Naive thymus-derived CD4-positive, alpha-beta T cell (primary cell): ENCODE measurements around the gene SLC37A1. TPM values are rescaled to one million over a fixed set of nuclear protein-coding genes. Genes with fewer than 3 reads are reported as not detected.

ENCODE experiments used
- ATAC-seq: fragments of 150-1000 bp; cut with Tn5 transposase; 2 replicates; pipeline ENCODE4 v1.10.0; 2021; ENCODE audit warnings: mild to moderate bottlenecking, moderate library complexity
- CTCF ChIA-PET: fragments of 350-600 bp; sonication (Branson Sonifier 250); formaldehyde crosslinking; loops from one replicate; lab custom pipeline; 2021; ENCODE audit warnings: antibody characterized with exemption; lab: Charles Lee
- POLR2A ChIA-PET: fragments of 350-600 bp; sonication (Branson Sonifier 250); formaldehyde crosslinking; loops from one replicate; lab custom pipeline; 2021; ENCODE audit warnings: antibody characterized with exemption, inconsistent platforms; lab: Charles Lee
- DNase-seq, 9 donors: peaks; one replicate each; pipeline versions ENCODE4 v3.0.0 to v3.0.0-alpha.2; 2020 to 2022; ENCODE audit warnings: mixed read lengths in 1 of 9
- H3K27ac ChIP-seq: one replicate; pipeline ENCODE4 v1.7.0; 2013; ENCODE audit warnings: mild to moderate bottlenecking, low read depth, low read length, moderate library complexity
- H3K27me3 ChIP-seq, 2 donors: one replicate each; pipeline ENCODE4 v1.7.0; 2013; ENCODE audit warnings: low read length in 2 of 2, mild to moderate bottlenecking in 2 of 2, moderate library complexity in 2 of 2; ENCODE audit not compliant: control insufficient read depth in 2 of 2, insufficient read depth in 2 of 2
- H3K36me3 ChIP-seq, 3 experiments: 1 replicate in 2 of 3; 2 replicates in 1 of 3; pipeline ENCODE4 v1.7.0; 2013; ENCODE audit warnings: low read length in 3 of 3, mild to moderate bottlenecking in 3 of 3, moderate library complexity in 1 of 3; ENCODE audit not compliant: insufficient read depth in 3 of 3, control insufficient read depth in 2 of 3
- H3K4me1 ChIP-seq, 2 donors: one replicate each; pipeline ENCODE4 v1.7.0; 2013; ENCODE audit warnings: low read length in 2 of 2, mild to moderate bottlenecking in 2 of 2, moderate library complexity in 1 of 2; ENCODE audit not compliant: control insufficient read depth in 2 of 2, insufficient read depth in 2 of 2
- H3K4me3 ChIP-seq: 2 replicates; pipeline ENCODE4 v1.7.0; 2013; ENCODE audit warnings: mild to moderate bottlenecking, low read length
- H3K9me3 ChIP-seq, 3 experiments: 1 replicate in 2 of 3; 2 replicates in 1 of 3; pipeline ENCODE4 v1.7.0; 2013; ENCODE audit warnings: low read length in 3 of 3; ENCODE audit not compliant: control insufficient read depth in 2 of 3
- H3K27ac Mint-ChIP-seq, 9 donors: one replicate each; pipeline ENCODE4 v1.8.0; 2020 to 2022; ENCODE audit warnings: mixed read lengths in 9 of 9, mild to moderate bottlenecking in 8 of 9, moderate library complexity in 5 of 9, inconsistent platforms in 2 of 9
- H3K27me3 Mint-ChIP-seq, 5 donors: one replicate each; pipeline ENCODE4 v1.8.0; 2021 to 2022; ENCODE audit warnings: mixed read lengths in 5 of 5, mild to moderate bottlenecking in 1 of 5
- H3K36me3 Mint-ChIP-seq, 5 donors: one replicate each; pipeline ENCODE4 v1.8.0; 2020 to 2022; ENCODE audit warnings: mixed read lengths in 5 of 5, mild to moderate bottlenecking in 3 of 5, inconsistent platforms in 1 of 5
- H3K4me1 Mint-ChIP-seq, 7 donors: one replicate each; pipeline ENCODE4 v1.8.0; 2020 to 2022; ENCODE audit warnings: mixed read lengths in 7 of 7, mild to moderate bottlenecking in 3 of 7, inconsistent platforms in 1 of 7
- H3K4me3 Mint-ChIP-seq, 10 donors: one replicate each; pipeline ENCODE4 v1.8.0; 2020 to 2022; ENCODE audit warnings: mild to moderate bottlenecking in 10 of 10, mixed read lengths in 10 of 10, moderate library complexity in 6 of 10, inconsistent platforms in 2 of 10
- H3K9me3 Mint-ChIP-seq, 11 donors: one replicate each; pipeline ENCODE4 v1.8.0; 2020 to 2022; ENCODE audit warnings: mixed read lengths in 11 of 11, mild to moderate bottlenecking in 4 of 11, inconsistent platforms in 1 of 11, moderate library complexity in 1 of 11
- intact Hi-C, 2 donors: fragments of 100-400 bp; cut with micrococcal nuclease; formaldehyde crosslinking; loops; one replicate each; pipeline ENCODE4 v1.15.1; 2023
- polyA plus RNA-seq, 2 donors: library from polyadenylated mRNA; unstranded; fragments of 300-500 nt; fragmentation: Illumina TruSeq; gene quantifications; one replicate each; pipeline ENCODE4 v1.2.3, GENCODE V29; 2021
- total RNA-seq, 6 experiments: library from RNA in 5 of 6; stranded (reverse) in 5 of 6; gene quantifications; 1 replicate in 5 of 6; 2 replicates in 1 of 6; pipeline ENCODE4 v1.2.3 and lab custom pipeline; 2021 to 2026

The SLC37A1 gene
- total and polyA plus RNA-seq, 7 experiments from 2014 or later = 4.4 to 23.2 (median 15.8) TPM

GRCh38 chr21:42550817-42551216 lies 37.2 kb downstream of the SLC37A1 start:
- Histone ChIP-seq H3K9me3 (no peaks in the 10 kb centered on the region), H3K4me1 (no peaks in the 10 kb centered on the region), H3K27me3 (no peaks in the 10 kb centered on the region), H3K27ac (no peak overlapping the region), H3K4me3 (no peak overlapping the region), H3K36me3 (peaks cover 0 to 54% (median 4%) of the 10 kb centered on the region in 3 experiments)
- ChIA-PET CTCF (no interaction called here), POLR2A (no interaction called here)
- H3K27ac Mint-ChIP-seq = peak overlapping the region in 1 of 9 donors; percentile 64
- intact Hi-C loops = no loop called here
- peaks cover 17 to 60% (median 20%) of the 10 kb centered on the region in 5 donors for H3K36me3 Mint-ChIP-seq
- DNase-seq (no peak), ATAC-seq (no peak)
- peaks cover 0 to 2% (median 0%) of the 10 kb centered on the region in 7 donors for H3K4me1 Mint-ChIP-seq
- H3K4me3 Mint-ChIP-seq = no peak overlapping the region
- no peaks in the 10 kb centered on the region for H3K27me3 Mint-ChIP-seq
- no peaks in the 10 kb centered on the region for H3K9me3 Mint-ChIP-seq

GRCh38 chr21:42552407-42553336 lies 39.0 kb downstream of the SLC37A1 start:
- CTCF ChIA-PET = no interaction called here

GRCh38 chr21:42553435-42553834 lies 39.8 kb downstream of the SLC37A1 start:
- H3K9me3 ChIP-seq = no peaks in the 10 kb centered on the region
- no peak overlapping the region for H3K4me3 ChIP-seq
- Mint-ChIP-seq H3K4me1 (peaks cover 0 to 2% (median 0%) of the 10 kb centered on the region in 7 donors), H3K4me3 (no peak overlapping the region), H3K27me3 (no peaks in the 10 kb centered on the region), H3K9me3 (no peaks in the 10 kb centered on the region), H3K27ac (peak overlapping the region in 2 of 9 donors; percentile 8 to 46), H3K36me3 (peaks cover 13 to 45% (median 19%) of the 10 kb centered on the region in 5 donors)
- no peak overlapping the region for H3K27ac ChIP-seq
- H3K27me3 ChIP-seq = no peaks in the 10 kb centered on the region
- ATAC-seq (no peak), DNase-seq (no peak)
- POLR2A ChIA-PET = no interaction called here
- intact Hi-C loops = no loop called here
- CTCF ChIA-PET = interaction anchor here (0.7 kb wide), 1 partner anchor 1434 kb away, joined by 4 read pairs; no protein-coding TSS in a partner anchor
- H3K36me3 ChIP-seq = peaks cover 0 to 50% (median 4%) of the 10 kb centered on the region in 3 experiments
- no peaks in the 10 kb centered on the region for H3K4me1 ChIP-seq

More at GRCh38 chr21:42552407-42553336, 39.0 kb downstream of the SLC37A1 start:
- peak overlapping the region in 2 of 9 donors; percentile 8 to 42 for H3K27ac Mint-ChIP-seq
- Histone ChIP-seq H3K9me3 (no peaks in the 10 kb centered on the region), H3K27ac (no peak overlapping the region), H3K36me3 (peaks cover 0 to 53% (median 4%) of the 10 kb centered on the region in 3 experiments), H3K4me1 (no peaks in the 10 kb centered on the region), H3K27me3 (no peaks in the 10 kb centered on the region), H3K4me3 (no peak overlapping the region)
- H3K9me3 Mint-ChIP-seq = no peaks in the 10 kb centered on the region
- peaks cover 0 to 2% (median 0%) of the 10 kb centered on the region in 7 donors for H3K4me1 Mint-ChIP-seq
- DNase-seq (no peak), ATAC-seq (no peak)
- no peaks in the 10 kb centered on the region for H3K27me3 Mint-ChIP-seq
- H3K4me3 Mint-ChIP-seq = no peak overlapping the region
- POLR2A ChIA-PET = no interaction called here
- peaks cover 17 to 51% (median 23%) of the 10 kb centered on the region in 5 donors for H3K36me3 Mint-ChIP-seq
- intact Hi-C loops = no loop called here

- CTCF ChIA-PET = no interaction called here
- H3K36me3 Mint-ChIP-seq = peaks cover 12 to 35% (median 14%) of the 10 kb centered on the region in 5 donors
- H3K36me3 ChIP-seq = peaks cover 0 to 47% (median 4%) of the 10 kb centered on the region in 3 experiments
- no peaks in the 10 kb centered on the region for H3K27me3 Mint-ChIP-seq
- H3K27ac ChIP-seq = no peak overlapping the region
- no peak overlapping the region for H3K4me3 Mint-ChIP-seq
- intact Hi-C loops = no loop called here
- ATAC-seq = no peak
- POLR2A ChIA-PET = interaction anchor here (0.6 kb wide), 1 partner anchor 308 kb away, joined by 3 read pairs; no protein-coding TSS in a partner anchor
- peak overlapping the region in 1 of 9 donors; percentile 22 for H3K27ac Mint-ChIP-seq
- no peak for DNase-seq
- no peaks in the 10 kb centered on the region for H3K9me3 ChIP-seq
- no peaks in the 10 kb centered on the region for H3K9me3 Mint-ChIP-seq
- H3K27me3 ChIP-seq = no peaks in the 10 kb centered on the region
- H3K4me1 Mint-ChIP-seq = peaks cover 0 to 2% (median 0%) of the 10 kb centered on the region in 7 donors
- H3K4me3 ChIP-seq = no peak overlapping the region
- no peaks in the 10 kb centered on the region for H3K4me1 ChIP-seq
Measured at GRCh38 chr21:42554251-42554961, 40.8 kb downstream of the SLC37A1 start.

- Histone ChIP-seq H3K27me3 (no peaks in the 10 kb centered on the region), H3K36me3 (peaks cover 0 to 58% (median 4%) of the 10 kb centered on the region in 3 experiments), H3K27ac (no peak overlapping the region), H3K4me1 (no peaks in the 10 kb centered on the region), H3K4me3 (no peak overlapping the region), H3K9me3 (no peaks in the 10 kb centered on the region)
- no peak for DNase-seq
- ChIA-PET CTCF (no interaction called here), POLR2A (no interaction called here)
- Mint-ChIP-seq H3K36me3 (peaks cover 5 to 36% (median 16%) of the 10 kb centered on the region in 5 donors), H3K27me3 (no peaks in the 10 kb centered on the region), H3K9me3 (no peaks in the 10 kb centered on the region), H3K27ac (no peak overlapping the region), H3K4me3 (no peak overlapping the region), H3K4me1 (no peaks in the 10 kb centered on the region)
- intact Hi-C loops = no loop called here
- no peak for ATAC-seq
Measured at GRCh38 chr21:42555756-42556438, 42.2 kb downstream of the SLC37A1 start.

- Histone ChIP-seq H3K27me3 (no peaks in the 10 kb centered on the region), H3K36me3 (peaks cover 0 to 62% (median 8%) of the 10 kb centered on the region in 3 experiments)
Measured at GRCh38 chr21:42556476-42556875, 42.8 kb downstream of the SLC37A1 start.

More at GRCh38 chr21:42556476-42556875, 42.8 kb downstream of the SLC37A1 start:
- POLR2A ChIA-PET = no interaction called here
- ATAC-seq = no peak
- no peak overlapping the region for H3K4me3 ChIP-seq
- no peaks in the 10 kb centered on the region for H3K9me3 ChIP-seq
- H3K4me3 Mint-ChIP-seq = no peak overlapping the region
- CTCF ChIA-PET = no interaction called here
- no peak for DNase-seq
- no peaks in the 10 kb centered on the region for H3K4me1 Mint-ChIP-seq
- no peak overlapping the region for H3K27ac Mint-ChIP-seq
- no peaks in the 10 kb centered on the region for H3K27me3 Mint-ChIP-seq
- no peaks in the 10 kb centered on the region for H3K9me3 Mint-ChIP-seq
- H3K4me1 ChIP-seq = no peaks in the 10 kb centered on the region
- no peak overlapping the region for H3K27ac ChIP-seq
- intact Hi-C loops = no loop called here
- H3K36me3 Mint-ChIP-seq = peaks cover 0 to 38% (median 22%) of the 10 kb centered on the region in 5 donors
